ENCODE results near the gene HPCAL4.
A peak's percentile ranks its signal among the peaks of the same experiment; 100 is the strongest.

The HPCAL4 gene

GRCh38 chr1:39700348-39700747 is 9.1 kb upstream of the HPCAL4 start:
- no peak for DNase-seq

DNA sequence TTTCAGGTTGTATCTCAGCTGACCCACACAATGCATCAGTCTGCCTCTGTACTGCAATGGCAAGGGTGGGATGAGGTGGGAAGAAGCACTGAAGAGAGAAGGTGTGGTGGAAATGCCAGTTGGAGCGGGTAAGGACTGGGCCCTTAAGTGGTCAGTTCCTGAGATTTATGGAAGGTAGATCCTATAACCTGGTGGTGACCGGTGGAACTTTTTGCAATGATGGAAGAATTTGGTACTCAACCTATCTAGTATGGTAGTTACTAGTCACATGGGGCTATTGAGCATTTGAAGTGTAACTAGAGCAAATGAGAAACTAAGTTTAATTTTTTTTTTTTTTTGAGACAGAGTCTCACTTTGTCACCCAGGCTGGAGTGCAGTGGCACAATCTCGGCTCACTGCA is 8.2 kb upstream of the HPCAL4 start:
- no peak for DNase-seq

- DNase-seq, result no peak
Measured at GRCh38 chr1:39698568-39698967, 7.3 kb upstream of the HPCAL4 start.

DNA sequence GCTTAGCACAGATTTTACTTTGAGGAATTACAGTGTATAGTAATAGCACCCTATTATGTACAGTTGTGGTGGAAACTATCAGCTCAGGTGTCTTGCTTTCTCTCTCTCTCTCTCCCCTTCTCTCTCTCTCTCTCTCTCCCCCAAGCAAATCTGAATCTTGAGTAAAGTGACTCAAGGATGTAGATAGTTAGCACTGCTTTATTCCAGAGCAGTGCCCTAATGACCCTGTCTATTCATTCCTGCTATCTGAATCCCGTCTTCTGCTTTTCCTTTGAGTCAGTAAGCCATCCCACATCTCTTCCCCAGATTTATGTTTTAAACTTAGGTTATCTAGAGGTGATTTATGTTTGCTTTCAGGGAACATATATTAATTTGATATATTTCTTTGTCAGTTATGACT is 5.2 kb upstream of the HPCAL4 start:
- no peak for DNase-seq

DNA sequence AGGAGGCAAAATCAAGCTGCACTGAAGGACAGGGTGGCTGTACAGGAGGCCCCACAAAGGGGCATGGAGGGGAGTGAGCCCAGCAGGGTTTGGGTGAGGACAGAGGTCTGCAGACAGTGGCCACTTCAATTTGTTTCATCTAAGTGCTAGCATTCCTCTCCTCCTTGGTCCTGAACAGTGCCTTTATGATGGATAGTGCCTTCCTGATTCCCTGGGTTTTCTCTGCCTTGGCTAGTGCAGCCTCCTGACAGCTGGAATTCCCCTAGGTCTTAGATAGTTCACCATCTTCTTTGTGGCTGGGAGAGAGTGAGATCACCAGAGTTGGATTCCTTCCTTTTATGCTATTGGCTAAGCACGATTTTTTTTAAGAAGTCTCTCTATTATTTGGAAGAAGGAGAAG is 3.8 kb upstream of the HPCAL4 start:
- DNase-seq, result no peak

DNA sequence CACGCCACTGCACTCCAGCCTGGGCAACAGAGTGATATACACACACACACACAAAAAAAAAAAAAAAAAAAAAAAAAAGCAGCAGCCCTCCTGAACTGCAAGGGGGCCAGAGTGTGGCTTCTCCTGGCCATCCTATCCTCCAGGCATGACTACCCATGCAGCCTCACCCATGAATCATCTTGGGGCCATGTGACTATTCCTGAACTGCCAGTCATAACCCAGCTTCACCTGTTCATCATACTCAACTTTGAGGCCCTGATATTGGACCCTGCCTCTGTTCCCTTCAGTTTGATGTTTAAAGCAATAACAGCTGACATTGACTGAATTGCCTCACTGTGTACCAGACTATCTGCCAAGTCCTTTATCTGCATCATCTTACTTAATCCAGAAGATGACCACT is 2.8 kb upstream of the HPCAL4 start:
- DNase-seq, result peak; percentile 37

GRCh38 chr1:39692152-39693074 is 1.2 kb upstream of the HPCAL4 start:
- DNase-seq, result peak; percentile 18

DNA sequence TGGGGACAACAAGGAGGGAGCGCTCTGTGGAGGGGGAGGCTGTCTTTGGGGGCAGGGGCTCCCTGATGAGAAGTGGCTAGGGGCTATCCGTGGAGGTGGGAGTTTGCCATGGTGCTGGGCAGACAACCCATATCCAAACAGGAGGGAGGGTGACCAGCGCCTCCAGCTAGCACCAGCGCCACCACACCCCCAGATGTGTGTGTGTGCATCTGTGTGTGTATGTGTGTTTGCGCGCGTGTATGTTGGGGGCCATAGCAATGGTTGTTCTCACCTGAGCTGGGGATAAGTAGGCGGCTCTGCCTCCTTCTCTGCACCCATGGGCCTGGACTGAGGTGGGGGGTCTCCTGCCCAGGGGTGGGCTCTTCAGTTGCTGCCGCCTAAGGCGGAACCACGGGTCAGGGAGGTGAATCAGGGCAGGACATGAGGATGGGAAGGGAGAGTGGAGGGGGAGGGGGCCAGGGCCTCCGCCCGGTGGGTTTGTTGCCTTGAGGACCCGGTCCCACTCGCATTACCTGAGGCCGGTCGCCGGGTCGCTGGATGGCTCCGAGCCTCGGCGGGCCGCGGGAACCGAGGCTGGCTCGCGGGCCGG is 345 bp downstream of the HPCAL4 start:
- DNase-seq, result no peak

GRCh38 chr1:39690225-39690624 is 1.0 kb downstream of the HPCAL4 start:
- DNase-seq, result no peak

GRCh38 chr1:39689635-39690034 is 1.6 kb downstream of the HPCAL4 start:
- DNase-seq, result no peak

GRCh38 chr1:39689214-39689613 is 2.0 kb downstream of the HPCAL4 start:
- DNase-seq, result no peak

DNA sequence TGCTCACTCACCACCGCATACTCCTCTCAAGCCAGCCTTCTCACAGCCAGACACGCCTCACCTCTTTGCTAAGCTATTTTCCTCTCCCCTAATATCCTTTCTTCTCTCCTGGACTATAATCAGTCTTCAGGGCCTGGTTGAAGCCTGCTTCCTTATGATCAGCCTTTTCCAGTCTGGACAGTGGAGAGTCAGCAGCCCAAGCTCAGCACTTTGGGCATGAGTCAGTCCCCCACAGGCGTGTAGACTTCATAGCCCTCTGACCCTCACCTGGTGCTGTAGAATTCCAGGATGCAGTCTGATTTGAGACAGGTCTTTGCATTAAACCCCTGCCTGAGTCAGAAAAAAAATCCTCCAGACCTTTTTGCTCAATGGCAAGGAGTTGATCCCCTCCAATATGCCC is 2.5 kb downstream of the HPCAL4 start:
- no peak for DNase-seq

- DNase-seq, result no peak
Measured at GRCh38 chr1:39687243-39687642, 4.0 kb downstream of the HPCAL4 start.

DNA sequence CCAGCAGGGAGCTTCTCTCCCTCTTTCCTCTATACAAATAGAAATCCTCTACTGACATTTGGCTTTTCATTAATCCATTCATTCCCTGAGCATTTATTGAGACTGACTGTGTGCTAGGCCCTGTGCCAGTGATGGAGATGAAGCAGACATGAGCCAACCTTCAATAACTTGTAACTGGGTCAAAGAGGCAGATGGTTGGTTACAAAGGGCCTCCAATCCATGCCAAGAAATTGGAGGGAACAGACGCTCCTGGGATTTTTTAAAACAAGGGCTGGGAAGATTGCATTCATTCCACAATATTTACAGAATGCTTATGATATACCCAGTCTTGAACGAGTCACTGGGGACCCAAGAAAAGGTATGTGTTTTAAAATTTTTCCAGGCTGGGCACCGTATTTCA is 6.2 kb downstream of the HPCAL4 start:
- no peak for DNase-seq

- DNase-seq, result no peak
Measured at GRCh38 chr1:39684313-39684664, 6.9 kb downstream of the HPCAL4 start.

GRCh38 chr1:39683591-39684312 is 7.5 kb downstream of the HPCAL4 start:
- peak; percentile 54 for DNase-seq

- DNase-seq, result no peak
Measured at GRCh38 chr1:39681999-39682398, 9.2 kb downstream of the HPCAL4 start.

DNA sequence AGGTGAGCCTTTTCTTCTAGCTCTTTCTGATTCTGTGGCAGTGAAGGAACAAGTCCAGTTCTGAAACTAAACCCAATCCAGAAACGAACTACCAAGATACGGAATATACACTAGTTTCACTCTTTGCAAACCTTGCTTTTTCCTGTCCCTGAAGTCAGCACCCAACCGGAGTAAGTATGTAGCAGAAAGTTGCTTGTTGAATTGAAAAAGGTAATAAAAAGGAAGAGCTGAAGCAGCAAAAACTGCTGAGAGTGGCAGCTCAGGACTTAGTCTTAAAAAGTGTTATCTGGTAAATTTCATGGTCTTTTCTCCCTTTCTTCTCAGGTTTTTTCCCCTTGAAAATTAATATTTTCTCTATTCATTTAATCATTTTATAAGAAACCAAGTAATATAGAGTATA is 9.9 kb downstream of the HPCAL4 start:
- DNase-seq, result no peak

GRCh38 chr1:39680751-39681150 is 10.5 kb downstream of the HPCAL4 start:
- DNase-seq, result no peak

DNA sequence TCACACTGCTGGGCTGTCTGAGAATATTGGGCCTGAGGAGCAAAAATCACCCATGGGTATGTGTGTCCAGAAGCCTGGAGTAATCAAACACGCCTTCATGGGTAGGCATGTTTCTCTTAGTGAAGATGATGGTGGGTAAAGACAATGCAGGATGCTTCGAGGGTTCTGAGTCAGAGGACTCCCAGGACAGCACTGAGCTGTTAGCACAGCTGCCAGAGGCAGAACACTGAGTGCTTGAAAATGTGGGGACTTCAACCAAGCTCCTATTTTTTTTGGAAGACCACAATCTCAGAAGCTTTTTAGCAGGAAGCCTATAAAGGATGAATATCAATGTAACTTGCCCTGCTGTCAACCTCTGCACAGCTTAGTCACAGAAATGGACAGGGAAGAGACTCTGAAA is 11.4 kb downstream of the HPCAL4 start:
- DNase-seq, result no peak

DNA sequence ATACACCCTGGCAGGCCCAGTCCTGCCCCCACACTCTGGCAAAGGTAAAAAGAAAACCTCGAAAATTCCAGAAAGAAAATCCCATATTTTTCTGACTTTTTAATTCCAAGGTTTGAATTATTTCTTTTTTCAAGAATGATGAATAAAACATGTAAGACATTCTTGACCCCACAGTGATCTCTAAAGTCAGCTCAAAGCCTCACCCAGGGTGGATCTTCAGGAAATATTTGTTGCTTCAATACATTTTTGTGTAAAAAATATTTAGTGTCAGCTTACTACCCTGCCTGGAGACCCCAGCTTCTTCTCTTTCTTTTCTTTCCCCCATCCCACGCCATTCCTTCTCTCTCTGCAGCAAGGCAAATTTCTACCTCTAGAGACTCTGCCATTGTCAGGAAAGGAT is 12.3 kb downstream of the HPCAL4 start:
- no peak for DNase-seq

DNA sequence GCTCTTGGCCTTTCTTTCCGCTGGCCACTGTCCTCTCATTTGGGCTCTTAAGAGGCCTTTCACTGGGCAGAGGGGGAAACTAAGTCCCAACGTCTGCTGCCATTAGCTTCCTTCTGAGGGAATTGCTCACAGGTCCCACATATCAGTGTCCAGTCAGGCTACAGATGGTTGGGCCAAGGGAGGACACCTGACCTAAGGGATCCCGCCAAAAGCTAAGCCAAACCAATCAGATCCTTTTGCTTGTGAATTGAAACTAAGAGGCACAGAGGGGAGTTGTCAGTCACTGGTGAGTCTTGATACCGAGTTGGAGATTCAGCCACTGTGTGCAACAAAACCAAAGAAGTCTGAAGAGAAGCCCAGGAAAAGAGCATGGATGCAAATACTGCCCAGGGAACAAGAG is 13.6 kb downstream of the HPCAL4 start:
- DNase-seq, result no peak

DNA sequence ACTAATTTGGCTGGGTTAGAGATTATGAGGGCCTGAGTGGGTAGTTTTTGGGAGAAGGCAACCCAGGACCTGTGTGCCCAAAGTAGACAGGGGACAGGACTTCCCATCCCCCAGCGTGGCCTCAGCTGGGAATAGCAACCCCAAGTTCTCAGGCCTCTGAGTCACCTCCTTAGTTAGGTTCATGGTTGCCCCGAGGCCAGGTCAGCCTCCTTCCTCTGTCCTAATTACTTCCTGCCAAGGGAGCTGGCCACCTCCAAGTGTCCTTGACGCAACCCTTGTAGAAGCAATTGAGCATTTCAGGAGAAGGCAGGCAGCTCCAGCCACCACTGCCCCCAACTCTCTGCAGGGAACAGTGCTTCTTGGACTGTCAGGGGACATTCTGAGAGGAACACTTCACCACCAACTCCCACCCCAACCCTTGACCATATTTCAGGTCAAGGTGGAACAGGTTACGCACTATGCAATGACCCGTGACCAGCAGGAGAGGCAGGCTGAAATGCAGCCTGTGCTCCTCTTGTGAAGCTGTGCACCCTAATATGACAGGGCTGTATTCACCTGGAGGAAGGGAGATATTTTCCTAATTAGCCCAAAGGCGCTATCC is 14.2 kb downstream of the HPCAL4 start:
- DNase-seq, result no peak

- DNase-seq, result no peak
Measured at GRCh38 chr1:39675220-39675619, 16.0 kb downstream of the HPCAL4 start.

All from stimulated activated CD4-positive, alpha-beta T cell treated with anti-CD3 and anti-CD28 coated beads, Interleukin-15, amount 100 ng/mL, for 24 hours (primary cell).